Astrocyte (in vitro differentiated cells and primary cell): Measurements from ENCODE around the gene SLC12A4.

Experiments used
- CTCF ChIP-seq: IDR thresholded peaks from 2 replicates; pipeline ENCODE4 v1.5.1; 2011; ENCODE audit warnings: low read depth, mild to moderate bottlenecking, inconsistent platforms, low read length, moderate library complexity; ENCODE audit not compliant: insufficient read depth
- EZH2 ChIP-seq: IDR thresholded peaks from 2 replicates; pipeline ENCODE4 v1.6.1; 2012; ENCODE audit warnings: mild to moderate bottlenecking, low read length, inconsistent platforms; ENCODE audit not compliant: insufficient read depth

GRCh38 chr16:67907397-67908180, 60.8 kb downstream of the SLC12A4 start:
- TF ChIP-seq CTCF (no peak), EZH2 (no peak)
